Prostate gland (tissue), 2 donors: Measurements from ENCODE around the gene MYLK2. TPM values are rescaled to one million over a fixed set of nuclear protein-coding genes. Genes with fewer than 3 reads are reported as not detected.
A peak's percentile ranks its signal among the peaks of the same experiment; 100 is the strongest.

ENCODE experiments used
- DNase-seq: peaks from one replicate; pipeline ENCODE4 v3.0.0-alpha.2; 2019; ENCODE audit warnings: low spot score
- H3K27ac ChIP-seq, 2 donors: fragments of 200-600 bp; sonication (generic); 2 replicates each; pipeline ENCODE4 v1.5.1; 2017 to 2019
- H3K27me3 ChIP-seq: fragments of 200-600 bp; sonication (generic); replicated peaks from 2 replicates; pipeline ENCODE4 v1.5.1; 2019; ENCODE audit not compliant: insufficient read depth
- H3K36me3 ChIP-seq, 2 donors: fragments of 200-600 bp; sonication (generic); 1 replicate in 1 of 2; 2 replicates in 1 of 2; pipeline versions ENCODE4 v1.5.1 to v1.8.1; 2017 to 2019
- H3K4me1 ChIP-seq: fragments of 200-600 bp; sonication (generic); replicated peaks from 2 replicates; pipeline ENCODE4 v1.5.1; 2019
- H3K4me3 ChIP-seq, 2 donors: fragments of 200-600 bp; sonication (generic); 2 replicates each; pipeline ENCODE4 v1.5.1; 2017 to 2019
- H3K9me3 ChIP-seq: fragments of 200-600 bp; sonication (generic); 2 replicates; pipeline ENCODE4 v1.5.1; 2017
- CTCF ChIP-seq, 4 experiments: fragments of 200-600 bp in 2 of 4; fragments of 450-650 bp in 2 of 4; sonication (generic) in 2 of 4; IDR thresholded peaks; 1 replicate in 3 of 4; 2 replicates in 1 of 4; pipeline ENCODE4 v1.5.1; 2016 to 2019; ENCODE audit warnings: antibody characterized with exemption in 4 of 4, mild to moderate bottlenecking in 2 of 4, moderate library complexity in 2 of 4
- POLR2A ChIP-seq: fragments of 450-650 bp; IDR thresholded peaks from one replicate; pipeline ENCODE4 v1.6.1; 2016; ENCODE audit warnings: antibody characterized with exemption, mild to moderate bottlenecking
- POLR2AphosphoS5 ChIP-seq: sonication (generic); formaldehyde crosslinking; IDR thresholded peaks from one replicate; pipeline ENCODE4 v1.6.1; 2017; ENCODE audit warnings: antibody characterized with exemption
- WGBS: methylation state at CpG from one replicate; pipeline ENCODE4 v1.1.5; 2018; 5-methylcytosine and 5-hydroxymethylcytosine counted together
- intact Hi-C: fragments of 100-400 bp; cut with DNase I; formaldehyde crosslinking; loops from one replicate; pipeline ENCODE4 v1.14.2; 2022
- total RNA-seq, 2 donors: library from RNA; depleted of rRNA; stranded (reverse); fragments of >200 nt; gene quantifications; one replicate each; pipeline ENCODE4 v1.1.0, GENCODE V29; 2016

Gene MYLK2
- total RNA-seq, 2 donors from 2014 or later: 0.27 to 0.91 TPM

- Histone ChIP-seq H3K27ac (no peak overlapping the region), H3K9me3 (no peaks in the 10 kb centered on the region), H3K27me3 (no peaks in the 10 kb centered on the region), H3K36me3 (no peaks in the 10 kb centered on the region), H3K4me1 (peaks cover 5% of the 10 kb centered on the region), H3K4me3 (no peak overlapping the region)
- WGBS: 88% methylated on average over 5 of the region's 5 CpGs
- TF ChIP-seq POLR2A (no peak), POLR2AphosphoS5 (no peak)
- intact Hi-C loops: no loop called here
- DNase-seq: no peak
These were observed 40.3 kb downstream of the MYLK2 start for GRCh38 chr20:31859266-31859997.

- no peak for DNase-seq
- Histone ChIP-seq H3K4me3 (no peak overlapping the region), H3K9me3 (no peaks in the 10 kb centered on the region), H3K4me1 (peaks cover 5% of the 10 kb centered on the region), H3K36me3 (no peaks in the 10 kb centered on the region), H3K27me3 (no peaks in the 10 kb centered on the region), H3K27ac (no peak overlapping the region)
- WGBS: 52% methylated on average over 7 of the region's 7 CpGs
- TF ChIP-seq CTCF (IDR thresholded peaks at IDR 0.05): no peak
- TF ChIP-seq POLR2AphosphoS5: no peak
- intact Hi-C loops: no loop called here
These were observed 40.8 kb downstream of the MYLK2 start for GRCh38 chr20:31859998-31860380.

GRCh38 chr20:31860390-31861134 lies 41.4 kb downstream of the MYLK2 start:
- peak; percentile 40 for DNase-seq
- H3K4me1 ChIP-seq: peaks cover 5% of the 10 kb centered on the region

GRCh38 chr20:31861135-31861384 lies 41.9 kb downstream of the MYLK2 start:
- Histone ChIP-seq H3K9me3 (no peaks in the 10 kb centered on the region), H3K27me3 (no peaks in the 10 kb centered on the region), H3K36me3 (no peaks in the 10 kb centered on the region), H3K4me1 (peaks cover 5% of the 10 kb centered on the region), H3K27ac (no peak overlapping the region), H3K4me3 (peak overlapping the region; percentile 39 to 52)
- 0% methylated on average over 20 of the region's 20 CpGs for WGBS
- intact Hi-C loops: no loop called here
- TF ChIP-seq CTCF (IDR thresholded peaks at IDR 0.05) (no peak), POLR2AphosphoS5 (no peak), POLR2A (no peak)
- DNase-seq: no peak

More at GRCh38 chr20:31860390-31861134, 41.4 kb downstream of the MYLK2 start:
- H3K9me3 ChIP-seq: no peaks in the 10 kb centered on the region
- H3K4me3 ChIP-seq: peak overlapping the region; percentile 39 to 52
- no peaks in the 10 kb centered on the region for H3K36me3 ChIP-seq
- peak overlapping the region in 1 of 2 donors; percentile 22 for H3K27ac ChIP-seq
- TF ChIP-seq POLR2A (no peak), POLR2AphosphoS5 (peak; percentile 61), CTCF (IDR thresholded peaks at IDR 0.05) (no peak)
- no peaks in the 10 kb centered on the region for H3K27me3 ChIP-seq
- intact Hi-C loops: no loop called here
- 8% methylated on average over 15 of the region's 15 CpGs for WGBS

- H3K4me1 ChIP-seq: peaks cover 5% of the 10 kb centered on the region
- peak overlapping the region; percentile 39 to 52 for H3K4me3 ChIP-seq
- no peak for TF ChIP-seq POLR2A
- no peak for TF ChIP-seq POLR2AphosphoS5
- TF ChIP-seq CTCF (IDR thresholded peaks at IDR 0.05): no peak
- no peak for DNase-seq
- 9% methylated on average over 37 of the region's 60 CpGs for WGBS
- H3K36me3 ChIP-seq: no peaks in the 10 kb centered on the region
- no peaks in the 10 kb centered on the region for H3K27me3 ChIP-seq
- H3K9me3 ChIP-seq: no peaks in the 10 kb centered on the region
- intact Hi-C loops: no loop called here
- no peak overlapping the region for H3K27ac ChIP-seq
These were observed 42.4 kb downstream of the MYLK2 start for GRCh38 chr20:31861385-31862156.
